Measurements from ENCODE around the gene ABHD16B. TPM values are rescaled to one million over a fixed set of nuclear protein-coding genes. Genes with fewer than 3 reads are reported as not detected.

Gene ABHD16B
- total and polyA plus RNA-seq, 2 of the 13 experiments (the other 11 are each of a cell fraction or from before 2014, with no cell fraction given), result not detected

- TF ChIP-seq PRDM10 (CRISPR knock-in tag; IDR thresholded peaks at IDR 0.05; ENCODE audit: low read depth) (no peak; the same call in 1 of the 2 replicates), CERS6 (CRISPR knock-in tag; IDR thresholded peaks at IDR 0.05) (no peak), NFATC3 (CRISPR knock-in tag; IDR thresholded peaks at IDR 0.05) (no peak), KLF12 (CRISPR knock-in tag; IDR thresholded peaks at IDR 0.05; ENCODE audit: borderline replicate concordance) (peak; percentile 78), AGO2 (optimal IDR thresholded peaks at IDR 0.05; ENCODE audit: low read depth, low read length) (peak; percentile 85), MYC (CRISPR knock-in tag; IDR thresholded peaks at IDR 0.05; ENCODE audit: borderline replicate concordance) (peak; percentile 94; the same call in 1 of the 2 replicates), IKZF1 (IDR thresholded peaks at IDR 0.05) (no peak), FOXK2 (IDR thresholded peaks at IDR 0.05) (peak; percentile 4; the same call in 1 of the 2 replicates), ZFP36 (IDR thresholded peaks at IDR 0.05; ENCODE audit: borderline replicate concordance, low read depth, low read length, partially characterized antibody) (no peak), SMARCE1 (IDR thresholded peaks at IDR 0.05; ENCODE audit: borderline replicate concordance) (no peak), PHF21A (CRISPR knock-in tag; IDR thresholded peaks at IDR 0.05) (peak; percentile 81), ZNF639 (CRISPR knock-in tag; conservative IDR thresholded peaks at IDR 0.05) (no peak; the same call in none of the 2 replicates), ZBTB4 (CRISPR knock-in tag; IDR thresholded peaks at IDR 0.05; ENCODE audit: borderline replicate concordance) (no peak), ZNF687 (CRISPR knock-in tag; IDR thresholded peaks at IDR 0.05) (peak; percentile 88), ARNTL (CRISPR knock-in tag; IDR thresholded peaks at IDR 0.05) (no peak; the same call in 1 of the 2 replicates)
These were observed 2.7 kb downstream of the ABHD16B start (continued) for GRCh38 chr20:63863798-63864544.

Data from HepG2 (cell line).